Measurements from ENCODE around the gene SEC14L1.
"Not testable (repeated sequence)": the region's sequence is repeated elsewhere in the genome, so short reads cannot be mapped to it uniquely, and the experiment has no call there.

Gene SEC14L1

DNA sequence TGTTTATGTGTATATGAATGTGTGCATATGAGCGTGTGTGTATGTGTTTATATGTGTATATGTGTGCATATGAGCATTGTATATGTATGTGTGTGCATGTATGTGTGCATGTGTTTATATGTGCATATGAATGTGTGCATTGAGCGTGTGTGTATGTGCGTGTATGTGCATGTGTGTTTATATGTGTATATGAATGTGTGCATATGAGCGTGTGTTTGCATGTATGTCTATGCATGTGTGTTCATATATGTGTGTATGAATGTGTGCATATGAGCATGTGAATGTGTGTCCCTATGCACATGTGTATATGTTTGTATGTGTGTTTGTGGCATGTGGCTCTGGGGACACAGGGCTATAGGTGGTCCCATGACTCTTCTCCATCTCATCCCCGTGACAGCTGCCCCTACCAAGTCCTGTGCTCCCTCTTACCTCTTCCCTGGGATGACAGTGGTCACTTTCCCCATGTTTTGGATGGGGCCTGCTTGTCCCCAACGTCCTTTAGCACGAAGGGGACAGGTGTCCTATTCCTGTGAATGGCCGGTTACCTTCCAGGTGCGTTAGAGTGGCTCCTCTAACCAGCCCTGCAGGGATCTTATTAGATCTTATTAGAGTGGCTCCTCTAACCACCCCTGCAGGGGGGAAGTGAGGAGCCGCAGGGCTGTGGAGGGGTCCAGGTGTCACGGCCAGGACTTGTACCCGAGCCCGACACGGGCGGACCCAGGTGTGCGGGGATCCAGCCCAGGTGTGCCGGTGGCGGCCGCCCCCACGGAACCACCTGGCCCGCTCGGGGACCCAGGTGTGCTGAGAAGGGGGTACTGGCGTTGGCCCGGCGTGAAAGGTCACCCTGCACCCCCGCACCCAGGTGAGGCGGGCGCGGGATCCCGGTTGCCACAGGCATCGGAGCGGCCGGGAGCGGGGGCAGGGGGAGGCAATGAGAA, 105.6 kb downstream of the SEC14L1 start:
- DNase-seq = no peak

DNA sequence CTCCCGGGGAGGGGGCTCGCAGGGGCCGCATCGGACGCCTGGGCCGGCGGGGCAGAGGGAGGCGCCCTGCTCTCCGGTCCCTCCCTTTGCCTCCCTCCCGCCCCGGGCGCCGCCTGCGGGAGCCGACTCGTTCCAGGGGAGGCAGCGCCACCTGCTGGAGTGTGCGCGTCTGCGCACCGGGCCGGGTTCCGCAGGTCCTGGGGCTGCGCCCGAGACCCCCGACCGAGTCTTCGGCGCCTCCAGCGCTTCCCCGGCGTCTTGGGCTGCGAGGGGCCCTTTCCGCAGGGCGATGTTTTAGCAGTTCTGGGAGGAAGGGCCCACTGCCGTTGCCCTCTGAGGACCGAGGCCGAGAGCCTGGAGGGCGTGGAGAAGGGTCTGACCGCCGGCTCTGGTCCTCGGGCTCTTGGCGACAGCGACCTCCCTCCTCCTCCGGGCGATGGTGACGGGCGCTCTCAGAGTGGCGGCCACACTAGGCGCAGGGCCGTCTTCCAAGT, 106.3 kb downstream of the SEC14L1 start:
- peak; percentile 84 for DNase-seq

DNA sequence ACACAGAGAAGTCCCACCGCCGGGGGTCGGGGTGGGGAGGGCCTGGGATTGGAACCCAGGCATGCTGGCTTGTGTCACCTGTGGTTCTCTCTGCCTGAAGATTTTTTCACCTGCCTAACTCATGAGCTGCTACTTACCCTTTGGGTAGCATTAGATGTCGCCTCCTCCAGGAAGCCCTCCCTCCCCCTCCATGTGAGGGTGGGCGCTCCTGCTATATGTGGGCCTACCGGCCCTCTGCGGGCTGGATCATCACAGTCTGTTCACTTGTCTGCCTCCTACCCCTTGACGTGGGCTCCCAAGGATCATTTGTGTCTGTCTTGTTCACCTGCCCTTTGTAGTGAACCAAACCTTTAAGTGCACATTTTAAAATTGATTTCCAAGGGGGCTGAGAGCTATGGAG, 106.8 kb downstream of the SEC14L1 start:
- DNase-seq = no peak

DNA sequence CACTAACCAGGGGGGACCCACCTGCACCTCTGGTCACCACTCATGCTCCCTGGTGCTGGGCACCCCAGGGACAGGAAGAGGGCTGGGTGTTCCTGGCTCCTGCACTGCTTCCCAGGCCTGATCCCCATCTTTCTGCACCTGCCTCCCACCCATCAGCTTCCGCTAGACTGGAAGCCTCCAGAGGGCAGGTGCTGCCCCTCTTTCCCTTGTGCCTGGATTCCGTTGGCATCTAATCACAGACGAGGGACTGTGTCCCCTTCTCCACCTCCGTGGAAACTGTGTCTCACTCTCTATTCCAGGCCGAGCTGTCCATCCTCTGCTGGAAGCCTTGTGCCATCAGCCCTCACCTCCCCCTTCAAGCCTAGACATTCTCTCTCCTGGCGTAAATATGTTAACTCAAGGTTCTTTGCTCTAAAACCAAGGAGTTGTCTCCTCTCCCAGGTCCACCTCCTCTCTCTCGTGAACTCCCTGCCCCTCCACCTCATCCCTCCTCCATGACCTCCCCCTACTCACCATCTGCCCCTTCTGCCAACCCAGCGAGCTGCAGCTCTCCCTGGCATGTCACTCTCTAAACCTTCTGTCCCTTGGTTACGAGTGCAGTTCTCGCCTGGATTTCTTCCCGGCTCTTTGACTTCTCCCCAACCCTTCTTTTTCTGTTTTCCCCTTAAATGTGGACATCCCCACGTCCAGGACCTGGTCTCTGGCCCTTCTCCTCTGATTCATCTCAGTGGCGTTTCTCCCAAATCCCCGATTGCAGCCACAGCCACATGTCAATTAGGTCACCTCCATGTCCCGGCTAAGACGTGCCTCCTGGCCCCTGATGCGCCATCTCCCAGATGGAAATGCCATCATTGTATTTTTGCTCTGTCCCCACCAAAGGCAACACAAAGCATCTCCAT, 107.7 kb downstream of the SEC14L1 start:
- DNase-seq = no peak

DNA sequence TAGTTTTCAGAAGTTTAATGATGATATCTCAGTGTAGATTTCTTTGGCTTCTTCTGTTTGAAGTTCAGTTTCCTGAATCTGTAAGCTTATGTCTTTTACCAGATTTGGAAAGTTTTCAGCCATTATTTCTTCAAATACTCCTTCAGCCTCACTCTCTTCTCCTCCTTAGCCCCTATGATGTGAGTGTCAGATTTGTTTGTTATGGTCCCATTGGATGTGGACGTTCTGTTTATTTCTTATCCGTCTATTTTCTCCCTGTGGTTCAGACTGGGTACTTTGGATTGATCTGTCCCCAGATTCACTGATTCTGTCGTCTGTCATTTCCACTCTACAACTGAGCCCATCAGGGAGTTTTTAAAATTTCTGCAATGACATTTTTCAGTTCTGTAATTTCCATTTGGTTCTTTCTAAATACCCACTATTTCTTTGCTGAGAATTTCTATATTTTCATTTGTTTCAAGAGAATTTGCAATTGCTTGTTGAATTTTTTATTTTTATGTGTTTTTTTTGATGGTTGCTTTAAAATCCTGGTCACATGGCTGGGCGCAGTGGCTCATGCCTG, 110.9 kb downstream of the SEC14L1 start:
- DNase-seq = no peak

DNA sequence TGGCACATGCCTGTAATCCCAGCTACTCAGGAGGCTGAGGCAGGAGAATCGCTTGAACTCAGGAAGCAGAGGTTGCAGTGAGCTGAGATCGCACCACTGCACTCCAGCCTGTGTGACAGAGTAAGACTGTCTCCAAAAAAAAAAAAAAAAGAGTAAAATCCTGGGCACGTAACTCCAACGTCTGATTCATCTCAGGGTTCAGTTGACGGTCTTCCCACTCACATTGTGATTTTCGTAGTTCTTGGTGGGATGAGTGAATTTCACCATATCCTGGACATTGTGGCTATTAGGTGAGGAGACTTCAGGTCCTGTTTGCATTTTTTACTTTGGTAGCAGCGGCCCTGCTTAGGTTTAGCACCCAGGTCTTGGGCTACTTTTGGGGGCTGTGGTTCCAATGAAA, 111.5 kb downstream of the SEC14L1 start:
- not testable (repeated sequence) for DNase-seq

DNA sequence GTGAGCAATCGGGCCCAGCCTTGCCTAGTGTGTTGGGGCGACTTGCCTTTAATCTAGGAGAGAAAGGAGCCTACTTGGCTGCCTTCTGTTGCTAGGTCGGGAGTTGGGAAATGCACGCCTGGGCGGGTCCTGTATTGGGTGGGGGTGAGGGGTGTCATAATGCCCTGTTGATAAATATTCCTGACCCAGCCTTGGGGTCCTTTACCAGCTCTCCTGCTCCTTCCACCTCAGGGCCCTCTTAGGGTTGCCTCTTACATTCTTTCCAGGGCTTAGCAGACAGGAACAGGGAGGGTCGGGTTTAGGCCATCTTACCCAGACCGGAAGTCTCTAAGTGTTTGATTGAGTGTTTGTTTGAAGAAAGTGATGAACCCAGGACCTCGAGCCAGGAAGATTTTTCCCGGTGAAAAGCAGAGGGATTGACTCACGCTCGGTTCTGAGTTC, 112.9 kb downstream of the SEC14L1 start:
- no peak for DNase-seq

DNA sequence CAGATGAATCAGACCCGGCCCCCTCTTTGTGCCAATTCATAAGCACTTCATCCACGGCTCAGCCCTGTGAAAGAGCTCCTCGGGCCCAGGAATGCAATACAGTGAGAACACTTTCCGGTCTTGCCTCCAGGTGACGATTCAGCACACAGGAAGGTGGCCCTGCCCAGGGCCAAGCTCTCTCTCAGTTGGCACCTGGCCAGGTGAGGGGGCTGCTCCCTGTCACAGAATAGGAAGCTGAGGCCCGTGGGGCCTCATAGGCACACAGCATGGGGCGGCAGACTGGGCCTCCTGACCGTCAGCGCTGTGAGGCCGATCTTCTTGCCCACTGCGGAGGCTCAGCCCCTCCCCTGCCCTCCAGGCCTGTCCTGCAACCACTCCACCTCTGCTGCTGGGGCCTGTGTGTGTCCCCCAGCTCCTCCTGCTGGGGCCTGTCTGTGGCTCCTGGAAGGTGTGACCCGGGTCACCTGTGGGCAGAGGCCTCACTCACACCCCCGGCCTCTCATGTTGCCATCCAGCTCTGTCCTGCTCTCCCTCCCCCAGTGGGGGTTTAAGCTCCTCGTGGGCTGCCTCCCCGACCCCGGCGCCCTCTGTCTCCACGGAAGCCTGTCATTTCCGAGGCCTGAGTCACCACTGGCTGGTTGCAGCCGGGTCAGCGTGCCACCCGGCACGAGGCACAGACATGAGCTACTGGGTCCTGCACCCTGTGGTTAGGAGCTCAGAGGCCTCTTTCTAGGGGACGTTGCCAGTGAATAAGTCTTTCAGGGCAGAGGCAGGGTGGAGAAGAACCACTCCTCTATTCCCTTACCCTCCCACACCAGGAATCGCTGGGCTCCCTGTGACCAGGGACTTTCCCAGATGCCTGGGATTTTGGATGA, 114.4 kb downstream of the SEC14L1 start:
- no peak for DNase-seq

DNA sequence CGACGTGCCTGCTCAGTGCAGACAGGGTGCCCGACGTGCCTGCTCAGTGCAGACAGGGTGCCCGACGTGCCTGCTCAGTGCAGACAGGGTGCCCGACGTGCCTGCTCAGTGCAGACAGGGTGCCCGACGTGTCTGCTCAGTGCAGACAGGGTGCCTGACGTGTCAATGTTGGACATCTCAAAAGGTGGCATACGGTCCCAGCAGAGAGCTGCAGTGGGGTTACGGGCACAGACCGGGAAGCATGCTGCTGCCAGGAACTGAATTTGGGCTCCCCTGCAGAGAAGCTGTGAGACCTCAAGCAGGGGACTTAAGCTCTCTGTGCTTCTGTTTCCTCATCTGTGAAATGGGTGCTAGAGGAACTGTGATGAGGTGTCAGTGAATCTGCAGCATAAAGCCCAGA, 115.2 kb downstream of the SEC14L1 start:
- not testable (repeated sequence) for DNase-seq

DNA sequence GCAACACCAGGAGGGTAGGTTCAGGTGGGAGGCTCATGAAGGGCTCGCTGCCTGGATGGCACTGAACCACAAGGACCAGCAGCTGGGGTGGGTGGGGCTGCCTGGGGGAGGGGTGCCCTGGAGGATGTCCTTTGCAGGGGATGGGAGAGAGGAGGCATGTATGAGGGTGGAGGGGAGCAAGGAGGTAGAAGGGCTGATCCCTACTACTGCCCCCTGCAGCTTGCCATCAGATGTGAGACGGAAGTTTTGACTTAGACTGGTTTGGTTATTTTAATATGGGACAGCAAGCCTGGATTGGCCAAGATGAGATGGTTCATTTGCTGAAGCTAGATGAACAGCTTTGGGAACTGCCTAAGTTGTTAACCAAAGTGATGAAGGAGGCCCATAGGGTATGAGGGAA, 115.9 kb downstream of the SEC14L1 start:
- DNase-seq = no peak

DNA sequence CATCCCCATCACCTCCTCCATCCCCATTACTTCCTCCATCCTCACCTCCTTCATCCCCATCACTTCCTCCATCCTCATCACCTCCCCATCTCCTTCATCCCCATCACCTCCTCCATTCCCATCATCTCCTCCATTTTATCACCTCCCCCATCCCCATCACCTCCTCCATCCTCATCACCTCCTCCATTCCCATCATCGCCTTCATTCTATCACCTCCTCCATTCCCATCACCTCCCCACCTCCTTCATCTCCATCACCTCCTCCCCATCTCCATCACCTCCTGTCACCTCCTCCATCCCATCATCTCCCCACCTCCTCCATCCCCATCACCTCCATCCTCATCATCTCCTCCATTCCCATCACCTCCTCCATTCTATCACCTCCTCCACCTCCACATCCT, 116.4 kb downstream of the SEC14L1 start:
- DNase-seq = no peak

DNA sequence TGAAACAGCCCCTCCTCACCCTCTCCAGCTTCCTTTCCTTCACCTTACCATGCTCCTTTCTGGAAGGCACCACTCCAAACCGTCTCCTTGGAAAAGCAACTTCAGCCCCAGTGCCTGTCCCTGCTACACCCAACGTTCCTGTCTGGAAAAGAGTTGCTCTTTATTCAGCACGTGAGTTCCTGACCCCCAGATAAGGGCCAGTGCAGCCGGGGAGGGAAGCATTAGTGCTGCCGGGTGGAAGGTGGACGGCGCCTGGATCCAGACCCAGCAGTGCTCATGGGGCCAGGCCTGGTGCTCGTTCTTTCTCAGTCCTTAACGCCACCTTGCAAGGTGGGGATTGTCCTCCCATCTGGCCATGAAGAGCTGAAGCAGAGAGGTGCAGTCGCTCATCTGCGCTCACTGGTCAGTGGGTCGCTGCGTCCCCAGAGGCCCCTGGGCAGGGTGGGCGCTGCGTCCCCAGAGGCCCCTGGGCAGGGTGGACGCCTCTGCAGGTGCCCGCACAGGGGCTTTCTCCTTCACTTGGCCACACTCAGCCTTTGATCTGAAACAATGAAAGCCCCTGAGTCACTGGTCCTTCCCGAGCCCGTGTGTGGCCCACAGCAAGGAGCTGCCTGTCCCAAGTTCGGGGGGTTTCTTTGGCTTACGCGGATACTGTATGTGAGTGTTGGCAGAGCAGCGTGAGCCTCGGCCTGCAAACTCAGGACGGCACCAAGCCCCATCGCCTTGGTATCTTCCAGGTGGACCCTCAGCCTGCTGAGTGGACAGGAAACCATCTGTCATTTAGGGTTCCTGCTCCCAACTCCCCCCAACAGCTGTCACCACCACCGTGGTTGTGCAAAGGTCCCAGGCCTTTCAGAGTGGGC, 117.1 kb downstream of the SEC14L1 start:
- DNase-seq = no peak

DNA sequence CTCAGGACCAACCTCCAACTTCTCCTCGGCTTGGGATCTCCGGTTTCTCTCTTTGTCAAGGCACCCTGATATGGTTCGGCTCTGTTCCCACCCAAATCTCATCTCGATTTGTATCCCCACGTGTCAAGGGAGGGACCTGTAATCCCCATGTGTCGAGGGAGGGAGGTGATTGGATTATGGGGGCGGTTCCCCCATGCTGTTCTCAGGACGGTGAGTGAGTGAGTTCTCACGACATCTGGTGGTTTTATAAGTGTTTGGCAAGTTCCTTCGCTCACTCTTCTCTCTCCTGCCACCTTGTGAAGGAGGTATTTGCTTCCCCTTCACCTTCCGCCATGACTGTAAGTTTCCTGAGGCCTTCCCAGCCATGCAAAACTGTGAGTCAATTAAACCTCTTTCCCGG, 117.9 kb downstream of the SEC14L1 start:
- no peak for DNase-seq

DNA sequence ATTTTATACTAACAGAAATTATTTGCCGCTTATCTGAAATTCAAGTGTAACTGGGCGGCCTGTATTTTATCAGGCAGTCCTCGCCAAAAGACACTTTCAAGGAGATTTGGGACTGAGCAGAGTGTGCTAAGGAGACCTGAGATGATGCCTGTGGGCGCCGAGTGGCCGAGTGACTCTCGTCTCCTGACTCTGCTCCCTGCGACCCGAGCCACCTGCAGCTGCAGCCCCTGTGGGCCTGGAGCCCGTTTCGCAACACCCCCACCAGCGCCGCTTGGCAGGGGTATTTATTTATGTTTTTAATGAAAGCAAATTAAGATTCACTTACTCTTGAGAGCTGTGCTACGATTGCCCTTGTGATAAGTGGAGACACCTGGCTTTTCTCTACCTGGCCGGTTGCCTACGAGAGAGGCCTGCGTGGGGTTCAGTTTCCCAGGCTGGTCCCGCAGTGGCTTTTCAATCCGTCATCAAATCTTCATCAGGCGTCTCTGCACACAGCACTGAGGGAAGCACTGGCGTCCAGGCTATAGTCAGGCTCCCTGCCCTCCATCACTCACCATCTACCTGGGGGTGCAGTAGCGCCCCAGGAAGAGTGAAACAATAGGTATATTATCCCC, 124.0 kb downstream of the SEC14L1 start:
- no peak for DNase-seq

DNA sequence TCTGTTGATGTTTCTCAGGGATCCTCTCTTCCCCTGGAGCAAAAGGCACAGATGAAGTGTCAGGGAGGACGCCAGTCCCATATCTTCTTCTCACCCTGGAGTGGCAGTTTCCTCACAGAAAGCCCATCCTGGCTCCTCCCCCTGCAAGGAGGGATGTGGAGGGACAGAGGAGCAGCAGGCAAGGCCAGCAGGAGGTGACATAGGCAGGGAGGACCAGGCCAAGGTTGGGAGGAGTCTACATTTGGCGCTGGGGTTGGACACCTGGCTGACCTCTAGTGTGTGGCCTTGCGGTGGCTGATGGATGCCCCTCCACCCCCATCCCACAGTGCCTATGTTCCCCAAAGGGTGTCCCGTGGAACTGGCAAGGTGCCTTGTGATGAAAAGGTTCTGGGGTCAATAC, 125.4 kb downstream of the SEC14L1 start:
- DNase-seq = no peak

Data from stimulated activated CD4-positive, alpha-beta T cell treated with anti-CD3 and anti-CD28 coated beads, Interleukin-1b, Interleukin-23, amount 100 ng/mL, for 48 hours (primary cell).